ENCODE measurements around the gene ACTN3.

GRCh38 chr11:66563832-66564231 is 17.1 kb downstream of the ACTN3 start:
- no peak for TF ChIP-seq CTCF (IDR thresholded peaks at IDR 0.05)
- TF ChIP-seq POLR2A (IDR thresholded peaks at IDR 0.05; ENCODE audit: low read length) = no peak
- no peak for TF ChIP-seq ESRRA (IDR thresholded peaks at IDR 0.05; ENCODE audit: borderline replicate concordance, low read length)
- no peak for TF ChIP-seq NPAS2 (CRISPR knock-in tag; IDR thresholded peaks at IDR 0.05; ENCODE audit: borderline replicate concordance)
- TF ChIP-seq ZNF302 (CRISPR knock-in tag; IDR thresholded peaks at IDR 0.05) = no peak
- TF ChIP-seq PHF8 (IDR thresholded peaks at IDR 0.05; ENCODE audit: borderline replicate concordance, low read depth) = no peak
- no peak for TF ChIP-seq MYC (IDR thresholded peaks at IDR 0.05; ENCODE audit: borderline replicate concordance, low read length)
- no peak for TF ChIP-seq ATOH8 (CRISPR knock-in tag; IDR thresholded peaks at IDR 0.05; ENCODE audit: low read depth)
- TF ChIP-seq MAX (IDR thresholded peaks at IDR 0.05) = no peak
- TF ChIP-seq ELK1 (IDR thresholded peaks at IDR 0.05; ENCODE audit: low read depth, low read length) = no peak
- TF ChIP-seq NFE2L2 (conservative IDR thresholded peaks at IDR 0.05; ENCODE audit: low read length) = no peak

Data from A549 (cell line).